PC-9 (cell line): ENCODE measurements around the gene C1orf21. TPM values are rescaled to one million over a fixed set of nuclear protein-coding genes. Genes with fewer than 3 reads are reported as not detected.

Experiments used
- BruUV-seq: library from RNA; stranded (reverse); fragments of 400-500 nt; replicated peaks from 2 replicates; lab custom pipeline; 2021; lab: Mats Ljungman, UMichigan
- CTCF ChIA-PET: fragments of 300-600 bp; sonication (Branson Sonifier 250); formaldehyde crosslinking; loops from one replicate; lab custom pipeline; 2022; ENCODE audit warnings: antibody characterized with exemption; lab: Charles Lee
- POLR2A ChIA-PET: fragments of 300-600 bp; sonication (Branson Sonifier 250); formaldehyde crosslinking; loops from one replicate; lab custom pipeline; 2022; ENCODE audit warnings: antibody characterized with exemption; ENCODE audit not compliant: unreplicated experiment; lab: Charles Lee
- DNase-seq, 2 experiments: peaks; one replicate each; pipeline versions ENCODE4 v3.0.0 to v3.0.0-alpha.2; 2015 to 2022; ENCODE audit warnings: mixed read lengths in 1 of 2
- H2AFZ ChIP-seq: fragments of 200-600 bp; sonication (generic); 2 replicates; pipeline ENCODE4 v1.8.1; 2017; ENCODE audit warnings: antibody characterized with exemption
- H3F3A ChIP-seq: fragments of 200-600 bp; sonication (generic); 2 replicates; pipeline ENCODE4 v1.8.1; 2017; ENCODE audit warnings: antibody characterized with exemption, mild to moderate bottlenecking, low read depth; ENCODE audit not compliant: insufficient read depth
- H3K27ac ChIP-seq: fragments of 200-600 bp; sonication (generic); 2 replicates; pipeline ENCODE4 v1.6.1; 2016; ENCODE audit warnings: mixed run types
- H3K27me3 ChIP-seq: fragments of 200-600 bp; sonication (generic); 2 replicates; pipeline ENCODE4 v1.6.1; 2016; ENCODE audit warnings: low read depth, mixed run types; ENCODE audit not compliant: insufficient read depth
- H3K36me3 ChIP-seq: fragments of 200-600 bp; sonication (generic); 2 replicates; pipeline ENCODE4 v1.6.1; 2016; ENCODE audit warnings: low read depth, mixed run types
- H3K4me1 ChIP-seq: fragments of 200-600 bp; sonication (generic); replicated peaks from 2 replicates; pipeline ENCODE4 v1.6.1; 2016; ENCODE audit warnings: mixed run types; ENCODE audit not compliant: insufficient read depth
- H3K4me2 ChIP-seq: fragments of 200-600 bp; sonication (generic); 2 replicates; pipeline ENCODE4 v1.6.1; 2017; ENCODE audit warnings: mixed run types
- H3K4me3 ChIP-seq: fragments of 200-600 bp; sonication (generic); 2 replicates; pipeline ENCODE4 v1.6.1; 2016; ENCODE audit warnings: mixed run types
- H3K79me2 ChIP-seq: fragments of 200-600 bp; sonication (generic); 2 replicates; pipeline ENCODE4 v1.6.1; 2017; ENCODE audit warnings: low read depth, mixed run types
- H3K9me2 ChIP-seq: fragments of 200-600 bp; sonication (generic); 2 replicates; pipeline ENCODE4 v1.8.1; 2017; ENCODE audit warnings: mild to moderate bottlenecking; ENCODE audit not compliant: insufficient read depth
- H3K9me3 ChIP-seq: fragments of 200-600 bp; sonication (generic); 2 replicates; pipeline ENCODE4 v1.8.1; 2016; ENCODE audit warnings: low read depth; ENCODE audit not compliant: insufficient read depth
- H4K20me1 ChIP-seq: fragments of 200-600 bp; sonication (generic); 2 replicates; pipeline ENCODE4 v1.8.1; 2017; ENCODE audit not compliant: insufficient read depth
- EZH2 ChIP-seq: fragments of 200-600 bp; sonication (generic); IDR thresholded peaks from 2 replicates; pipeline ENCODE4 v1.8.0; 2017; ENCODE audit warnings: antibody characterized with exemption, low read depth
- intact Hi-C: fragments of 100-400 bp; cut with micrococcal nuclease; formaldehyde crosslinking; loops from one replicate; pipeline ENCODE4 v1.10.0; 2022; ENCODE audit not compliant: unreplicated experiment
- total RNA-seq: library from RNA; stranded (reverse); gene quantifications from 2 replicates; pipeline ENCODE4 v1.2.3, GENCODE V29; 2021
- TF ChIP-seq, protein P1 (sequence below): fragments of 200-600 bp; sonication (generic); conservative IDR thresholded peaks from 2 replicates; pipeline ENCODE4 v1.6.1; 2017; ENCODE audit warnings: mixed run types, antibody characterized with exemption, mild to moderate bottlenecking, moderate library complexity

C1orf21 gene
- total RNA-seq, 1 experiment from 2014 or later, result 13.8 TPM

DNA sequence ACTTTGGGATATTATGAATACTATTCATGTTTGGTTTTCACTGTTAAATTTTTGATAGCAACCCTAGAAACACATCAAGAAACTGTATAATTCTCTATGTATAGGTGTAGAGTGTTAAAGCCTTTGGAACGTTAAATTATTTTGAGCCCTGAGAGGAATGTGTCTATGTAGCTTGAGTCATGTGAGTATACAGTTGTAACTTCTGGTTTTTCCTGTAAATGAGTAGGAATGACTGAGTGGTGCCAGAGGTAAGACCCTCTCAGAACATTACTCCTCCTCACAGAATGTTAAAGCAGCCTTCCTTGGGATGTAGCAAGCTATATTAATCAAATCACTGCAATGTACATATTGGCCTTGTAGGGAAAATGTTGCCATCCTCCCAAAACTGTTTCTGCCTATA lies 69.0 kb downstream of the C1orf21 start:
- H3K27me3 ChIP-seq, result no peaks in the 10 kb centered on the region
- H3K9me2 ChIP-seq, result no peaks in the 10 kb centered on the region
- no peak overlapping the region for H3K27ac ChIP-seq
- H3K4me2 ChIP-seq, result no peak overlapping the region
- no TSS peak for BruUV-seq
- POLR2A ChIA-PET, result no interaction called here
- no peak overlapping the region for H3K4me3 ChIP-seq
- H4K20me1 ChIP-seq, result no peaks in the 10 kb centered on the region
- no peak for DNase-seq
- H2AFZ ChIP-seq, result no peak overlapping the region
- no peak for TF ChIP-seq EZH2
- TF ChIP-seq, protein P1, sequence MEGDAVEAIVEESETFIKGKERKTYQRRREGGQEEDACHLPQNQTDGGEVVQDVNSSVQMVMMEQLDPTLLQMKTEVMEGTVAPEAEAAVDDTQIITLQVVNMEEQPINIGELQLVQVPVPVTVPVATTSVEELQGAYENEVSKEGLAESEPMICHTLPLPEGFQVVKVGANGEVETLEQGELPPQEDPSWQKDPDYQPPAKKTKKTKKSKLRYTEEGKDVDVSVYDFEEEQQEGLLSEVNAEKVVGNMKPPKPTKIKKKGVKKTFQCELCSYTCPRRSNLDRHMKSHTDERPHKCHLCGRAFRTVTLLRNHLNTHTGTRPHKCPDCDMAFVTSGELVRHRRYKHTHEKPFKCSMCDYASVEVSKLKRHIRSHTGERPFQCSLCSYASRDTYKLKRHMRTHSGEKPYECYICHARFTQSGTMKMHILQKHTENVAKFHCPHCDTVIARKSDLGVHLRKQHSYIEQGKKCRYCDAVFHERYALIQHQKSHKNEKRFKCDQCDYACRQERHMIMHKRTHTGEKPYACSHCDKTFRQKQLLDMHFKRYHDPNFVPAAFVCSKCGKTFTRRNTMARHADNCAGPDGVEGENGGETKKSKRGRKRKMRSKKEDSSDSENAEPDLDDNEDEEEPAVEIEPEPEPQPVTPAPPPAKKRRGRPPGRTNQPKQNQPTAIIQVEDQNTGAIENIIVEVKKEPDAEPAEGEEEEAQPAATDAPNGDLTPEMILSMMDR, result no peak
- no peaks in the 10 kb centered on the region for H3F3A ChIP-seq
- H3K79me2 ChIP-seq, result no peaks in the 10 kb centered on the region
- intact Hi-C loops, result no loop called here
- H3K36me3 ChIP-seq, result no peaks in the 10 kb centered on the region
- CTCF ChIA-PET, result no interaction called here
- H3K4me1 ChIP-seq, result no peaks in the 10 kb centered on the region
- H3K9me3 ChIP-seq, result no peaks in the 10 kb centered on the region

DNA sequence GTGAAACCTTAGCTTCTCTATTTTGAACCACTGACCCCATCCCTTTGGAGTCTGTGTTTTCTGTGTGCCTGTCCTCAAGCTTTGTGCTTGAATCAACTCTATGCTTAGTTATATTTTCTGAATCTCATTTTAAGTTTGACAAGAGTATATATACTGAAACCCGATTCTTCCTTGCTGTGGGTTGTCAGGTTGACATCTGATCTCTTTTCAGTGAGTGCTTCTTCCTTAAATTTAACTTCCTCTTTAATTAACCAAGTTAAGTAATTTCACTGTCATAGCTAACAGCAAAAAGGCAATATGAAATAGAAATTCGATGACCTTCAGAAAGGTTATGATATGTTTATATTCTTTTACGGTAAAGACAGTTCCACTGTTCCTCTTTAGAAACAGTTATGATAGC lies 69.4 kb downstream of the C1orf21 start:
- Histone ChIP-seq H3K4me3 (no peak overlapping the region), H3K4me1 (no peaks in the 10 kb centered on the region), H2AFZ (no peak overlapping the region), H3K36me3 (no peaks in the 10 kb centered on the region), H3K27ac (no peak overlapping the region), H3K27me3 (no peaks in the 10 kb centered on the region), H3K4me2 (no peak overlapping the region), H3K9me3 (no peaks in the 10 kb centered on the region), H3K79me2 (no peaks in the 10 kb centered on the region), H3K9me2 (no peaks in the 10 kb centered on the region), H4K20me1 (no peaks in the 10 kb centered on the region), H3F3A (no peaks in the 10 kb centered on the region)
- CTCF ChIA-PET, result no interaction called here
- BruUV-seq, result no TSS peak
- intact Hi-C loops, result no loop called here
- DNase-seq, result no peak
- TF ChIP-seq, protein P1, result no peak
- TF ChIP-seq EZH2, result no peak
- POLR2A ChIA-PET, result no interaction called here

DNA sequence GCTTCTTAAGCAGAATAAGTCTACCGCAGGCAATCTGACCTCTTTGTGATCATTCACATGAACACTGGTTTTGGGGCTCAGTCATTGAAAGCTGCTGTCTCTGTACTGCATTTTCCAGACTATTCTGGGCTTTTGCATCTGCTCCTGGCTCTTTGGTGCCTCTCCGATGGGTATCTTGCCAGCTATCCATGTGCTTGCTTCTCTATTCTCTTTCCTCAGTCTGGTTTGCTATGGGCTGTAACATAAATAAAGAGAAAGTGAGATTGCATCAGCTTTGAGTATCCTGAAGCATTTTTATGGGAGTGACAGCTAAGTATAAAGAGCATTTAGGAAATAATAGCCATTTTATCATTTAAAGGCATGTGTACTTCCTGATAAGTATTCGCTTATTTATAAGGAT lies 70.7 kb downstream of the C1orf21 start:
- no peak for DNase-seq
- ChIA-PET POLR2A (no interaction called here), CTCF (no interaction called here)
- no peaks in the 10 kb centered on the region for H4K20me1 ChIP-seq
- TF ChIP-seq, protein P1, result no peak
- TF ChIP-seq EZH2, result no peak
- H3K36me3 ChIP-seq, result no peaks in the 10 kb centered on the region
- no peak overlapping the region; the same call in 1 of the 2 replicates for H2AFZ ChIP-seq
- intact Hi-C loops, result no loop called here
- H3K4me3 ChIP-seq, result no peak overlapping the region
- H3K9me3 ChIP-seq, result no peaks in the 10 kb centered on the region
- H3K4me1 ChIP-seq, result no peaks in the 10 kb centered on the region
- no peaks in the 10 kb centered on the region for H3K27me3 ChIP-seq
- H3K4me2 ChIP-seq, result no peak overlapping the region
- BruUV-seq, result no TSS peak
- no peaks in the 10 kb centered on the region for H3F3A ChIP-seq
- H3K9me2 ChIP-seq, result no peaks in the 10 kb centered on the region
- H3K79me2 ChIP-seq, result no peaks in the 10 kb centered on the region
- H3K27ac ChIP-seq, result no peak overlapping the region
